ENCODE measurements around the gene HAL.

Gene HAL
- 1.0 to 1.2 reads per million in 2 donors for total RNA-seq

GRCh38 chr12:95996034-95996658, at the start of gene HAL:
HAL (minus strand) TSS chr12:95996344; CDS start chr12:95995910, 434 bp downstream.
- DNase-seq, result no peak

GRCh38 chr12:96045566-96045965, 49.4 kb upstream of the HAL start:
- no peak for DNase-seq

GRCh38 chr12:96044943-96045290, 48.8 kb upstream of the HAL start:
- no peak for DNase-seq

GRCh38 chr12:96044017-96044942, 48.1 kb upstream of the HAL start:
- no peak for DNase-seq

GRCh38 chr12:96041181-96041580, 45.0 kb upstream of the HAL start:
- DNase-seq, result no peak

- DNase-seq, result no peak
Measured at GRCh38 chr12:96040305-96041133, 44.4 kb upstream of the HAL start.

- no peak for DNase-seq
Measured at GRCh38 chr12:96039516-96039915, 43.4 kb upstream of the HAL start.

- no peak for DNase-seq
Measured at GRCh38 chr12:96036765-96037455, 40.8 kb upstream of the HAL start.

GRCh38 chr12:96035283-96036236, 39.4 kb upstream of the HAL start, which contains the start of gene LTA4H:
LTA4H (minus strand) TSS chr12:96035587; CDS start chr12:96035519, 68 bp downstream.
- peak; percentile 94 for DNase-seq

GRCh38 chr12:96034621-96035282, 38.6 kb upstream of the HAL start:
- no peak for DNase-seq

- no peak for DNase-seq
Measured at GRCh38 chr12:96033549-96034389, 37.6 kb upstream of the HAL start.

- no peak for DNase-seq
Measured at GRCh38 chr12:96029826-96030225, 33.7 kb upstream of the HAL start.

- DNase-seq, result no peak
Measured at GRCh38 chr12:96028538-96028937, 32.4 kb upstream of the HAL start.

- no peak for DNase-seq
Measured at GRCh38 chr12:96026331-96026730, 30.2 kb upstream of the HAL start.

GRCh38 chr12:96025518-96025917, 29.4 kb upstream of the HAL start:
- DNase-seq, result no peak

- DNase-seq, result no peak
Measured at GRCh38 chr12:96020314-96021003, 24.3 kb upstream of the HAL start.

- no peak for DNase-seq
Measured at GRCh38 chr12:96015672-96016071, 19.5 kb upstream of the HAL start.

GRCh38 chr12:96014943-96015599, 18.9 kb upstream of the HAL start:
- DNase-seq, result no peak

- DNase-seq, result no peak
Measured at GRCh38 chr12:96007729-96008128, 11.6 kb upstream of the HAL start.
